Measurements from ENCODE around the gene CABCOCO1.

CABCOCO1 gene

DNA sequence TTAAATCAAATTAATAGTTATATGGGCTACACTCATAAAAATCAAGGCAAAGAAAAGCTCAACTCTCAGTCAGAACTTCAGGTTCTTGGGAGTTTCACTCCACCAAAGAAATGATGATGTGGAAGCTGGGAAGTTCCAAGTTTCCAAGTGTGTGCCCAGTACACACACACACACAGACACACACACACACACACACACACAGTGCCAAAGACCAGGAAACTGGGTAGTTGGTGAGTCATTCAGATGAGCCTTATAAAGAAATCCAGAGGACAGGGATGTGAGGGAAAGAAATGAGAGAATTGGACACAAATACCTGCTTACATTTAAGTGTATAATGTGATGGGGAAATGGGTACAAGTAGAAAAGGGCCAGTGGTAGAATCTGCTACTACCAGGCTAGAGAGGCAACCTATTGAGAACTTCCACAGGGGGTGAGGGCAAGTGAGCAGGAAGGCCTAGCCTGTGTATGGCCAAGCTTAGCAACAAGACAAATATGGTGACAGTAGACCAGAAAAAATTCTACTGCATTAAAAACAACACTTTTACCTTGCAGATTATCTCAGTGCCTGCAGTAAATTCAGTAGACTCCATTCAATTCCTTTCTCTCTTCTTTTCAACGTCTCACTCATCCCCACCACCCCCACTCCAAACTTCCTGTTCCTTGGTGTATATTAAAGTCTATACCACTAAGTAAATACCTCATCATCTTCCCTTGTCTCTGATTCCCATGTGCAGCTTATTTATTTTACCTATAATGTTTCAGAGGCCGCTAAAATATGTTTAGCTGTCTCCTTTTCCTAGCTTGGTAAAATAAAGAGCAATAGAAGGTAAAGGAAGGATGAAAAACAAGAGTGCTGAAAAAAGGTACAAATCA is 95.0 kb downstream of the CABCOCO1 start:
- DNase-seq (ENCODE audit: low spot score), result no peak

DNA sequence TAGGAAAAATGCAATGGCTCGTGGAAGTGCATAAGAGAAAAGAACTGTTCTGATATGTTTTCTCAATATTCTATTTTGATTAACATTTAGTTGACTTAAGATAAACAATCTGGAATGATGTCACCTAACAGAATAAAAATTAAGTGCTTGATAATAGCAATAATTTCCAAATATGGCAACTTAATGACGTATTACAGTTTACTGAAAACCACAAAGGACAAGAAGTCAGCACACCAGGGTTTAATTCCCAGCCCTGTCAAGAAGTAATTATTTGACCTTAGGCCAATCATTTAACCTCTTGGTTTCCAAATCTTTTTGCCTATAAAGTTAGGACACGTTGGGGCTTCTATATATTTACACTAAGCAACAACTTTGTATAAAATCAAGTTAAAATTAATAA is 95.7 kb downstream of the CABCOCO1 start:
- no peak for DNase-seq (ENCODE audit: low spot score)

DNA sequence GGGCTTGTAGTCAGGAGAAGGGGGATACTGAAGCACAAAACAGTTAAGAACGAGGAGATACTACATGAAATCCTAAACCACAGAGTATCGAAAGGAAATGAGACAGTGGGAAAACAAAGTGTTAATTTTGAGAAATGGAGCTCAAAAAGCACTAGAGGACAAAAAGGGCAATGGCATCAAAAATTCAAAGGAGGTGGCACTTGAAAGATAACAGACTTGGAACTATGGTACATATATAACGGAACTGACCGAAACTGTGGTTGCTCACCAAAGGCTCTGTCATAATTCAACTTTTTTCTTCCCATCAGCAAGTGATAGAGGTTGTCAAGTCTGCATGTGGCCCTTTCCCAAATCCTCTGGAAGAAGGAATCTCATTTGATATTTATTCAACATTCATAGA is 97.0 kb downstream of the CABCOCO1 start:
- no peak for DNase-seq (ENCODE audit: low spot score)

DNA sequence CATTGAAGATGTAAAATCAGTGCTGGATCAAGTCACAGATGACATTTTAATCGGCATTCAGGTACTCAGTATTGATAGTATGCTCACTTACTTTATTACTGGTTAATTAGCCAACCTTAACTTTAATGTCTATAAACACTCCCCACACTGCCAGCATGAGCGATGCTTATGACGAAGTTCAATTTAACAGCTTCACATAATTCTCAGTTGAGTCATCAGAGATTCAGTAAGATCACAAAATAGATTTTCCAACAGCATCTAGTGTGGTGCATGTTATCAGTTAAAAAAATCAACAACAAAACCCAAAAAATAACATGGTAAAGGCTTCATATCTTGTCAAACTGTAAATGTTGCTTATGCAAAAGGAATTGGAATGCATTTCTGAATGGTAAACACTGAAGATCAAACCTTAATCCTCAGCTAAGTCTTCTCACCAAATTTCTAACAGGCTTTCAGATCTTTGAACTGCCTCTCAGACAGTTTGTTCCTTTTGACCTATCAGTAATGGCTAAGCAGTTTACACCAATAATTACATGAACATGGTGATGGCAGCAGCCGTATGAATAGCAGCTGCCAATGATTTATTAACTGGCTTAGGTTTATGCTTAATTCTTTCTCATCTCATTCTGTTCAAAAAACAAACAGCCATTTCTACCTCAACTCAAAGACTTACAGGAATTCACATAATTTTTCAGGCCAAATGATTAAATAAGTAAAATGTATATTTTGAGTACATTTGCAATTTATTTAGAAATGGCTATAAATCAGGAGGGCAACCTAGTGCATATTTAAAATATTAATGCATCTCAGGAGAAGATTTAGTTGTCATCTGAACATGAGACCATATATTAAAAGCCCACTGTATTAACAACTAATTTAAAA is 98.5 kb downstream of the CABCOCO1 start:
- DNase-seq (ENCODE audit: low spot score), result peak; percentile 31

DNA sequence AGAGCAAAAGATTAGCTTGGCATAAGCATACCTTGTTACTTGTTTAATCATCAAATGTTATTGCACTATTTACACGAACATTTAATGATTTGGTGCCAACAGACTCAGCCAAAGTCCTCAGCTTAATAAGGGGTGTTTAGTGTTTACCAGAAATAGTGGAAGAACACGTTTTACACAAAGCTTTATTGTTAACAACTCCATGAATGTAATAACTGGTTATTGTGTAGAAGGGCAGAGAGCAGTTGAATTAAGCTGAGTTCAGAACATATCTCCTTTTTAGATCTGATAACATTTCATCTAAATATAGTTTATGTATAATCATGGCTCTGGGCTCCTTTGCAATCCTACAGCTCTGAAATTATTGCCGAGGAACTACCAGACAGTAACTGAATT is 99.1 kb downstream of the CABCOCO1 start:
- no peak for DNase-seq (ENCODE audit: low spot score)

DNA sequence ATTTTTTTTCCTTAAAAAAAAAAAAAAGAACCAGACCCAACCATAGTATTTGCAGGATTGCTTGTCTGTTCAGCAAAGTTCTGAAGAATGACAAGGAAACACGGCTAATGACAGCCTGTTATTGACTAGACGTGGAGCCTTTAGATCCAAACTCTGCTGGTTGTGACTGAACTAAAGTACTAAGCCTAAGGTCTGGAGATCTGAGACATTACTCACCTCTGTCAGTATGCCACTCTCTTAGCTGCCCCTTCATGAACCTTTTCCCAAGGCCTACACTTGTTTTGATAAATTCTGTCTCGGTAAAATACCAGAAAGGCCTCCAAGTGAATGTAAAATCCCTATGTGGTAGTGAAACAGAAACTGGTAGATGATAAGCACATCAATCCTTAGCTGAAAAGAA is 101.0 kb downstream of the CABCOCO1 start:
- no peak for DNase-seq (ENCODE audit: low spot score)

DNA sequence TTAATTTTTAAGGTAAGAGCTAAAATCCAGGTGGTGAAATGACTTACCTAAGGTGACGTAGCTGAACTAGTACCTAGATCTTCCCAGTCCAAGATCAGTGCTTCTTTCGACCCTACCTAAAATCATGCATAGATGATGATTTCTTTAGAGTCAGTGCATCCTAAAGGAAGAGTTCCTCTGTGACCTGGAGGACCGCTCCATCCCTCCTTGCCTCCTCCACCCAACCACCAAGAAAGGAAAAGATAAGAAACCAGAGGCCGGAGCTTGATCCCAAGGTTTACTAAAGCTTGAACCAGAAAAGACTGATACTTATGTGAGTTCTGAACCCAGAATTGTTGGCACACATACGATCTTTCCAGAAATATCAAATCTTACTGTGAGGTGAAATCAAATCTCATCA is 101.8 kb downstream of the CABCOCO1 start:
- no peak for DNase-seq (ENCODE audit: low spot score)

DNA sequence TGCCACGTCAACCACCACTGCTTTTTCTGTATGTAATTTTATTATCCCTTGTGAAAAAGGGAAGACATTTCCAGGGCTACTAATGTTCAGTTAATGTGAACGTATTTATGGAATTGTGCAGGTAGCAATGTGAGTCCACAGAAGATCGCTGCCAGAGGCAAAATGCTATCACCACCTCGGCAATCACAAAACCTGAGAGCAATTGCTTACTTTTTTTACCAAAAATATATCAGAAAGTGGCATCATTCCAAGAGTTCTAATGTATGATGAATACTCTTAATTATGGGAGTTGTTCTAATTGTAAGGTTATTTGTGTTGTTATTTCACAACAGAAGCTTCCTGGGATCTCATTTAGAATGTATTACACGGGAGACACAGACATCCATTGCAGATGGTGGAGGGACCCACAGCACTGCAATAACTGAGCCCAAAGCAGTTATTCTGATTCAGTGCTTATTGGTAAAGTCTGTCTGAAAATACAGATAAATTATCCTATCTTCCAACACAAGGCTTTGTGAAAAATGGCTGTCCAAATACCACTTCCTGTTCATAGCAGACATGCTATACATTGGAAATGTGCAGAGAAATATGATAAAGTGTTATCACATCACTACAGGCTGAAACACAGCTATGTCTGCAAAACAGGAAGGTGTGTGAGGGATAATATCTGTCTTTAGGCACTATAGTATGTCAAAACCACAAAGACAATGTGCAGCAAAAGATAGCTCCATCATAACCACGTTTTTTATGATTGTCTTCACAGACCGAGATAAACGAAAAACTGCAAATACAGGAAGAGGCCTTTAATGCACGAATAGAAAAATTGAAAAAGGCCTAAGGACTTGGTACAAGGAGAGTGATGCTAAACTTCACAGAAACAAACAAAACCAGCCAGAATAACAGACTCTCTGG is 102.7 kb downstream of the CABCOCO1 start:
- no peak for DNase-seq (ENCODE audit: low spot score)

DNA sequence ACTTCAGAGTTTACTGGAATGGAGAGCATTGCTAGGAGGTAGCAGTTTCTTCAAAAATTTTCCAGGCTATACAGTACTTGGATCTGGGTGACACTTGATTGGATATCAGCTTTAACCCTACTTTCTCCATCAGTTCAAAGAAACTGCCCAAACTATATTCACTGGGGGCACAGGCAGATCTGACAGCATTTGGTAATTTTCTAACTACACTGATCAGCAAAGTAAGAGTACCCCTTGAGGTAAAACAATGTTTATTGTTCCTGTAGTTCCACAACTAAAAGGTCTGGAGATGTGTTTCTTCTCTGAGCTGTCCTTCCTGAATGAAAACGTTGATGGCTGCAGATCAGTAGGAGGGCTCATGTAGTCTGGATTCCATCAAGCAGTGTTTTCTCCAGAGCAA is 104.2 kb downstream of the CABCOCO1 start:
- DNase-seq (ENCODE audit: low spot score), result no peak

DNA sequence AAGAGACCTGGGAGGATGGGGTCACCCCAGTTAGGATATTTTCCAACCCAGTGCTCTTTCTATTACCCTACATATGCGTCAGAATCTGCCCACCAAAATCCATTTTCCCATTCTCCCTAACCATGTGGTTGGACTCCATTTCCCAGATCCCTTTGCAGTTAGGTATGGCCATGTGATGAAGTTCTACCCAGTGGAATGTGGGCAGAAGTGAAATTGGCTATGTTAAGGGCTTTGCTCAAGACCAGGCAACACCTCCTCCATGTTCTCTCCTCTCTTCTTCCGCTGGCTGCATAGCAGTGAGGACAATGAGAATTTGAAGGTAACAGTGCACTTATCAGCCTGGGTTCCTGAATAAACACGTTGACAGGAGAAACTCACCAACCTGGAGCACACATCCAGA is 111.3 kb downstream of the CABCOCO1 start:
- DNase-seq (ENCODE audit: low spot score), result no peak

DNA sequence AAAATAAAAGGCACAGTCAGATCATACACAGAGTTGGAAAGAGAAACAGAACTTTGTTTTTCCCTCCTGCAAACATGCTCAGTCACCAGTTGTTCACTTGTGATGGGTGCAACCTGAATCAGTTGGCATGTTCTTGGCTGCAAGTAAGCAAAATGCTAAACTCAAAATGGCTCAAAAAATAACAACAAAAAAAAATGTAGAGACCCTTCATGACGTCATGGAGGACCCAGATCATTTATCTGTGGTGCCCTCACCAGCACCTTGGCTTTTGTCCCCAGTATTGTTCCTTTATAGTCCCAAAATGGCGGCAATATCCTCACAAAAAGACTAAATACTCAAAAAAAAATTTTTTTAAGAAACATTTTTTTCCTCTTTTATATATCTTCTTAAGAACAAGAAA is 112.4 kb downstream of the CABCOCO1 start:
- no peak for DNase-seq (ENCODE audit: low spot score)

DNA sequence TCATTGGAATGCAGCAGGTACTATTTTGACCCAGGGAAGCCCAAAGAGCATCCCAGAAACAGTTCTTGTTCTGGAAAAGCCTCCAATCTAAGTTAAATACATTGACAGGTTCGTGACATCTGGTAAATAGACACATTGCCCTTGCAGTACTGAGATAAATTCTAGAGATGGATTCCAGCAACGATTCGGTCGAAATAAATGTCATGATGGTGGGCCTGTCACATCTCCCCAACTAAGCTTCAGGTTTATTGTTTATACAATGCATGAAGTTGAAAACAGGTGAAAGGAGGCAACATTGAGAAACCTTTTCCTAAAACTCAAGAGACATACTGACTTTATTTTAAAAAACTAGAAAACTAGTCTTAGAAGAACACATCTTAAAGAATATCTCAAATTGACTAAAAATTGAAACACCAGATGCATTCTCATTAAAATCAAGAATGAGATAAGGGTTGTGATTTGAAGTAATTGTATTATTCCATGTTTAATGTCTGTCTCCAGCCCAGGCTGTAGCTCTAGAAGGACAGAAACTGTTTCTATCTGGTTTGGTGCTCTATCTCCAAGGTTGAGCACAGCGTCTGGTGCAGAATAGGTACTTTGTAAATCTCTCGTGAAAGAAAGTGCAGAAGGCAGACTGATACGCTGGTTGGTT is 114.0 kb downstream of the CABCOCO1 start:
- DNase-seq (ENCODE audit: low spot score), result no peak

DNA sequence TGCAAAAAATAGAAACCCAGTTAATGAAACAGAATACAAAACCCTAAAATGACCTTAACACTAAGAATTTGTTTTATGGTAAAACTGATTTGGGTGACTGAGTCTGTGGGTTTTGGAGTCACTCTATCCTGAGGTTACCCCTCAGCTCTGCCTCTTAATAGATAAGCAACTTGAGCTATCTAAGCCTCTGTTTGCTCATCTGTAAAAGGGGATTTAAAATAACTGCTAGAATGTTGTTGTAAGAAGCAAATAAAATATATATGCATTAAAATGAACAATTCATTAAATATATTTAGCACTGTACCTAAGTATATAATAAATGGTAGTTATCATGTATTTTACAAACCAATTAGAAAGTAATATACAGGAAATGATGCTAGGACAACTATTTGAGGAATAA is 115.4 kb downstream of the CABCOCO1 start:
- no peak for DNase-seq (ENCODE audit: low spot score)

DNA sequence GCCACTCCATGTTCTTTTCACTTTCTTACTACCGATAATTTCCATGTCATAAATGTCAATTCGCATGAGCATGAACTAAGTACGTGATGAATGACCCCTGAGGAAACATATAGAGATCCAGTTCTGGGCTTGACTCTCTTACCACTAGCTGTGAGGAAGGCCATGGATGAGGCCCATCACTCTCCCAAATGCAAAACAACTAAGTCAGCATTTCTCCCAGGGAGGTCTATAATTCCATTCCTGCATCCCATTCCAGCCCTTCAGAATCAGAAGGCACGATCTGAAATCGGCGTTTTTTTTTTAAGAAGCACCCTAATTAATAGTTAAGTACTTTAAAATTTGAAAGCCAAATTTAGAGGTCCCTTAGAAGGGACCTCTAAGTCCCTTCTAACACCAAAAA is 116.5 kb downstream of the CABCOCO1 start:
- DNase-seq (ENCODE audit: low spot score), result no peak

DNA sequence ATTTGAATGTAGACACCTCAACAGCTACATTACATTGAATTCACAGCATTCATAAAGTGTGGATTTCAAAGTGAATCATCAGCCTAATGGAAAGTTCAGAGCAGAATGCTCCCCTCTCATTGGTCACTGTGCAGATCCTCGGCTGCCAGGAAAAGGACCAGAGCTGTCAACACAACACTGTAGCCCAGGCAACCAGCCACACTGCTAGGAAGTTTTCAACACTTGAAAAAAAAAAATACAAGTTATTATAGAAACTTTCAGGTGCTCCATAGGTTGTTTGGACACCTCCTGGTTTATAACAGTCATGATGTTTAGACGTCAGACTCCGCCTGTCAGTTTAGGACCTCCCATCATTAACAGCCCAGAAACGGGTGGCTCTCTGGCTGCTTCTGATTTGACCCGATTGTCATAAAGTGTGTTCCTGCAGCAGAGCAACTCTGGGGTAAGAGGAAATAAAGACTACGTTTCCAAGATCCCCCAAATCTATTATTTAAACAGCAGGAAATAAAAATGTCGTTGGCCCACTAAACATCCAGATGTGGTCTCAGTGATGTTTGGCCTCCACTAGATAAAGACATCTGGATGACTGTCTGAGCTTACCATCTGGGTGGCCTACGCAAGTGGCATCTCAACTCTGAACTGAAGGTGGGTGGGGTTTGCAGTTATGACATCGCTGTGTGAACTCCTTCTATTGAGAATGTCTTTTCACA is 117.4 kb downstream of the CABCOCO1 start:
- DNase-seq (ENCODE audit: low spot score), result peak; percentile 22

DNA sequence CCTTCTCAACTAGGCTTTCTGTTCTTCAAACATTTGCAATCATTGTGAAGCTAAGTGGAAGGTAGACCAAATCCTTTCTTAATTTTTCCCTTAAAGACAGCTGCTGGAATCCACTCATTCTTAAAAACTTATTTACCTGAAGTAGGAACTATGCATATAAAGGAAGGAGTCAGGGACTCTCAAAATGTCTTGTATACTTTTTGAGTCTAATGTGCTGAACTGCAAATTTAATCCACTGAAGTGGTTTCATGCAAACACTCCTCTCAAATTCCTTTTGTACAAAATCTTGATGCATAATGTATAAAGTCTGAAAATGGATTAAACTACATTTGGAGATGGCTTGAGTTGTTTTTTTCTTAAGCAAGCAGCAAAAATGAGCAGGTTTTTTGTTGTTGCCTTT is 118.0 kb downstream of the CABCOCO1 start:
- DNase-seq (ENCODE audit: low spot score), result no peak

DNA sequence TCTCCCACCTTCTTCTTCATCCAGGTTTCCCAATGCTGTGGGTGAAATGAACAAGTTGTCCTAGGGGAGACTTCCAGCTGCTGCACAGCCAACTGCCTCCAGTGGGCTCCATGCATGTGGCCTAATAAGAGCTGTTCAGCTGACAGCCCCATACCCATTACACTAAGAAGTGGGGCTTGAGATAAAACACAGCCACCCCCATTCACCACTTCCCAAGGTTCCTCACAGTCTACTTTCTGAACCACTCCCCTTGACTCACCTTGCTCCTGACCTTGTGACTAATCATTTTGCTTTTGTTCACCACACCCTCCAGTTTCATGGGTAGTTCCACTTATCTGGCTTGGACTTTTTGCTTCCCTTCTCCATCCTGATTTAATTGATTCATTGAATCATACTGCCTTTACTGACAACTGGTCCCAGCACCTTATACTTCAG is 119.3 kb downstream of the CABCOCO1 start:
- DNase-seq (ENCODE audit: low spot score), result no peak

DNA sequence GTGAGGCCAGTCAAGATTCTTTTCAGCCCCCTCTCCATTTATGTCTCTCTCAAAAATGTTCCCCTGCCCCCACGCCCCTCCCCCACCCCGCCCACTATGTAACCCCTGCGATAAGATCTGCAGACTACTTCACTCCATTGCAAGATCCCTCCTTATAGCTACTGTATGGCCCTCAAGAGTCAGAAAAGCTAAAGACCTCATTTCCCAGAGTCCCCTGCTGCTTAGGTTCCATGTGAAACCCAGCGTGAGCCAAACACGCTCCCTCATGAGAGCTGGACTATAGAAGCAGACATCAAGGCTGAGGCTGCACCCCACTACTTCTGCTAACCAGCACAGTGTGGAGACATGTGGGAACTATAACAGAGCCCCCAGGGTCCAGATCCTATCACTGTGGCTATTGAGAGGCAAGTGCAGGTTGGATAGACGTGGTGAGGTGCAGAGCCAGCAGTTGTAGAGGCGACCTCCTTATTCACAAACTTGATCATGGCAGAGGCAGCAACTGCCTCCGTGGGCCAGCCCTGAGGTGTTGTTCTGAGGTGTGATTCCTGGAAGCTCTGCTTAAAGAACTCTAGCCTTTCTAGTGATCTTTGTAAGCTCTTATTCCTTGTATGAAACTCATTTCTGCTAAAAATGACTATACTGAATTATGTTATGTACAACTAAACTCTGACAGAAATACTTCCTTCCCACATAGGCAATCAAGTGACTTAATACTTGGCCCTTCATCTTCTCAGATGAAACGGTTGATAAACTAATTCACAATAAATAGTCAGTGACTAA is 121.8 kb downstream of the CABCOCO1 start:
- DNase-seq (ENCODE audit: low spot score), result no peak

DNA sequence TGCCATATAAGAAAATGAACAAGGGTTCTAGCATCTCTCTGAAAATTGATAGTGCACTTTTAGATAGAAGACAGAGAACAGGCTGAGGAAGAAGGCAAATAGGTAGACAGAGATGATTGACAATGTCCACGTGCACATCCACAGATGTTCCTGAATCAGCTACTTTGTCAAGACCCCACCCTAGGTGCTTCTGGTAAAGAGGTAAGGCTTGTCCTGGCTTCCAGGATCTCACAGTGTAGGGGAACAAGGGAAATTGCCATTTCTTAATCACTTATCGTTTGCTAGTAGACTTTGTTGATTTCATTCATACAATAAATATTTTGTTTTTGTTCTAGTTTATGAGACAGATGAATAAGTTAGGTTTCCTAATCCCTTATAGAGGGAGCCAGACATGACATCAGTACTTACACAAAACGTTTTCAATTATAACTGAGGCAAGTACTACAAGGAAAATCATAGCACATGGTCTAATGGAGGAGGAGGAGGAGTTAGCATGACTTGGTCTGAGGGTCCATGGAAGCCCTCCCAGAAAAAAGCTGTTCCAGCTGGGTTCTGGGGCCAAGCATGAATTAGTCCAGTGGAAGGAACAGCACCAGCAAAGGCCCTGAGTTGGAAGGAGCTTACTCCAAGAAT is 122.9 kb downstream of the CABCOCO1 start:
- DNase-seq (ENCODE audit: low spot score), result no peak

DNA sequence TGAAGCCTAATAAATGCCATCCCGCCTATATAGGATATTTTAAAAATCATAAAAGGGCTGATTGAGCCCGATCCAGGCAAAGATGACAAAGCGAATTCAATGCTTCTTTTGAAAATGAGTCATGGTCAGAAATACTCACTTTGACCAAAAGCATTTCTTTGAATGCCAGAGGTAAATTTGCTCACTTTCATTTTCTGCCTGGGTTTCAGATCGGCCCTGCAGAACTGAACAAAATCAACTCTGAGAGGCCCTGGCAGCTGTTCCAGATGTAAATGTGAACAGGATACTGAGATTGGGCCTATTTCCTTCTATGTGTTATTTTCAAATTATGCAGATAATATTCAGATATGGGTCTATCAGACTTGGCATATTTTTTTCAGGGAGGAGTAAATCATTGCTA is 124.0 kb downstream of the CABCOCO1 start:
- no peak for DNase-seq (ENCODE audit: low spot score)

Data from RKO (cell line).